IPS-18a (cell line): Measurements from ENCODE around the gene CENPE.
"Not testable (repeated sequence)": the region's sequence is repeated elsewhere in the genome, so short reads cannot be mapped to it uniquely, and the experiment has no call there.

ENCODE experiments used
- H3K27ac ChIP-seq: one replicate; pipeline ENCODE4 v1.5.1; 2013; ENCODE audit warnings: low read length
- H3K27me3 ChIP-seq: one replicate; pipeline ENCODE4 v1.6.1; 2013; ENCODE audit warnings: mild to moderate bottlenecking, low read length; ENCODE audit not compliant: control insufficient read depth, insufficient read depth
- H3K36me3 ChIP-seq: one replicate; pipeline ENCODE4 v1.6.1; 2013; ENCODE audit warnings: low read depth, low read length; ENCODE audit not compliant: control insufficient read depth
- H3K4me1 ChIP-seq: one replicate; pipeline ENCODE4 v1.6.1; 2013; ENCODE audit warnings: low read depth, low read length; ENCODE audit not compliant: control insufficient read depth
- H3K4me3 ChIP-seq: one replicate; pipeline ENCODE4 v1.5.1; 2013; ENCODE audit warnings: low read length
- H3K9ac ChIP-seq: one replicate; pipeline ENCODE4 v1.6.1; 2013; ENCODE audit warnings: mild to moderate bottlenecking, low read length, moderate library complexity
- H3K9me3 ChIP-seq: one replicate; pipeline ENCODE4 v1.6.1; 2013; ENCODE audit warnings: low read depth, low read length; ENCODE audit not compliant: control insufficient read depth

The CENPE gene

DNA sequence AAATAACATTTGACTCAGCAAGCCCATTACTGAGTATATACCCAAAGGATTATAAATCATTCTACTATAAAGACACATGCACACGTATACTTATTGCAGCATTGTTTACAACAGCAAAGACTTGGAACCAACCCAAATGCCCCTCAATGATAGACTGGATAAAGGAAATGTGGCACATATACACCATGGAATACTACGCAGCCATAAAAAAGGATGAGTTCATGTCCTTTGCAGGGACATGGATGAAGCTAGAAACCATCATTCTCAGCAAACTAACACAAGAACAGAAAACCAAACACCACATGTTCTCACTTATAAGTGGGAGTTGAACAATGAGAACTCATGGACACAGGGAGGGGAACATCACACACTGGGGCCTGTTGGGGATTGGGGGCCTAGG is 28.4 kb downstream of the CENPE start:
- H3K27me3 ChIP-seq, H3K9ac ChIP-seq, H3K9me3 ChIP-seq, H3K27ac ChIP-seq, H3K4me1 ChIP-seq, H3K4me3 ChIP-seq: not testable (repeated sequence)
- peaks cover 43% of the 10 kb centered on the region for H3K36me3 ChIP-seq

DNA sequence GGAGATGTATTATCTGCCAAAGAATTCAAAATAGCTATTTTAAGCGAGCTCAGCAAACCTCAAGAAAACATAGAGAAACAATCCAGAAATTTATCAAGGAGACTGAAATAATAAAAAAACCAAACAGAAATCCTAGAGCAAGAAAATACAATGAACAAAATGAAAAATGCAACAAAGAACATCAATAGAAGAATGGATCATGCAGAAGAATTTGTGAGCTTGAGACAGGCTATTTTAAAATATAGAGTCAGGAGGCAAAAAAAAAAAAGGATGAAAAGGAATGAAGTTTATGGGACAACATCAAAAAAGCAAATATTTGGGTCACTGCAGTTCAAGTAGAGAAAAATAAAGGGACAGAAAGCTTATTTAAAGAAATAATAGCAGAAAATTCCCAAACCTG is 29.1 kb downstream of the CENPE start:
- Histone ChIP-seq H3K9me3 (no peaks in the 10 kb centered on the region), H3K27me3 (no peaks in the 10 kb centered on the region), H3K9ac (no peak overlapping the region), H3K4me3 (no peak overlapping the region), H3K27ac (no peak overlapping the region), H3K4me1 (no peaks in the 10 kb centered on the region), H3K36me3 (peaks cover 36% of the 10 kb centered on the region)

DNA sequence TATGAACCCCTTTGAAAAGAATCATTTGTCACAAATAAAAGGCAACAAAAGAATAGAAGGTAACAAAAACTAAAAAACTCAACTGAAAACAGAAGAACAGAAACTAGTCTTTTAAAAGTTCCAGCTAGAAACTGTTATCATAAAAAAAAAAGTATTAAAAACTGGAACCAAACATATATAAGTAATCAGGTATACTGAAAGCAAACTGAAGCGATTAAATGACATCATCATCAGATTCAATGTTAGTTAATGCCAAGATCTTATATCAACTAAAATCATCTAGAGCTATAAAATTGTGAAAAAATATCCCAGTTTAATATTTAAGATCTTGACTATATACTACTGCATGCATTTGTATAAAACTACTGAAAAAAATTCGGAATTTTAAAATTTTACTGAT is 36.0 kb downstream of the CENPE start:
- no peak overlapping the region for H3K27ac ChIP-seq
- no peak overlapping the region for H3K9ac ChIP-seq
- H3K9me3 ChIP-seq, result no peaks in the 10 kb centered on the region
- no peaks in the 10 kb centered on the region for H3K27me3 ChIP-seq
- no peaks in the 10 kb centered on the region for H3K4me1 ChIP-seq
- peaks cover 50% of the 10 kb centered on the region for H3K36me3 ChIP-seq
- no peak overlapping the region for H3K4me3 ChIP-seq

DNA sequence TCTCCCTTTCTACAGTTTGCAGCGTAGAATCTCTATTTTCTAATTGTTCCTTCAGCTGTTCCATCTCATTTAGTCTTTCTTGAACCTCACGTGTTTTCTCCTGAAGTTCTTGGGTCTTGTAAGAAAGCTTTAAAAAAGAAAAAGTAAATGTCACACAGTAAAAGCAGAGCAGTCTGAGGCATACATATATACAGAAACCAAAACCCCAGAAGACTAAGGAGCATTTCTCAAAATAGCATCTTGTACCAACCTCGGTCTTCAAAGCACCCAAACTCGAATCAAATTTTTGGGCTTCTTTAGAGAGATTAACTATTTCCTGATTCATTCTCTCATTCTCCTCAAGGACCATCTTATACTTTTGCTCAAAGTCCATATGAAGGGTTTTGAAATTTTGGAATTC is 39.4 kb downstream of the CENPE start:
- H3K4me1 ChIP-seq, result no peaks in the 10 kb centered on the region
- H3K27me3 ChIP-seq, result no peaks in the 10 kb centered on the region
- H3K9ac ChIP-seq, result no peak overlapping the region
- H3K27ac ChIP-seq, result no peak overlapping the region
- H3K9me3 ChIP-seq, result no peaks in the 10 kb centered on the region
- peaks cover 69% of the 10 kb centered on the region for H3K36me3 ChIP-seq
- H3K4me3 ChIP-seq, result no peak overlapping the region

DNA sequence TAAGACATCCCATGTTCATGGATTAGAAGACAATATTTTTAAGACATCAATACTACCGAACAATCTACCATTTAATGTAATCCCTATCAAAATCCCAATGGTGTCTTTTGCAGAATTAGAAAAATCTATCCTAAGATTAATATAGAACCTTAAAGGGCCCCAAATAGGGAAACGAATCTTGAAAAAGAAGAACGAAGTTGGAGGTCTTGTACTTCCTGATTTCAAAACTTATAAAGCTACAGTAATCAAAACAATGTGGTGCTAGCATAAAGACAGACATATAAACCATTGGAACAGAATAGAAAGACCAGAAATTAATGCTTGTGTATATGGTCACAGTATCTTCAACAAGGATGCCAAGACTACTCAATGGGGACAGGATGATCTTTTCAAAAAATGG is 42.0 kb downstream of the CENPE start:
- no peak overlapping the region for H3K27ac ChIP-seq
- no peaks in the 10 kb centered on the region for H3K4me1 ChIP-seq

DNA sequence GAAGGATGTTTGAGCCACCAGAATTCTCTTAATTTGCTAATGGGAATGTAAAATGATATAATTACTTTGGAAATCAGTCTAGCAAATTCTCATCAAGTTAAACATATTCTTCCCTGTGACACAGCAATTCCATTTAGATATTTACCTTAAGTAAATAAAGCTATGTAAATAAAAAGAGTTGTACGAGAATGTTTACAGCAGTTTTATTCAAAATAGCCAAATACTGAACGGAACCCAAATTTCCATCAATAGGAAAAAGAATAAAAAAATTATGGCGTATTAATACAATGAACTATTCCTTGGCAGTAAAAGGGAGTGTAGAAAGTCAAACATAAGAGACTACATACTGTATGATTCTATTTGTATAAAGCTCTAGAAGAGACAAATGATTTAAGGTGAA is 45.8 kb downstream of the CENPE start:
- Histone ChIP-seq H3K27ac (no peak overlapping the region), H3K4me1 (no peaks in the 10 kb centered on the region), H3K36me3 (peaks cover 76% of the 10 kb centered on the region), H3K9ac (no peak overlapping the region), H3K27me3 (no peaks in the 10 kb centered on the region), H3K4me3 (no peak overlapping the region), H3K9me3 (no peaks in the 10 kb centered on the region)

More for the DNA sequence above, 42.0 kb downstream of the CENPE start:
- peaks cover 73% of the 10 kb centered on the region for H3K36me3 ChIP-seq
- no peaks in the 10 kb centered on the region for H3K9me3 ChIP-seq
- H3K4me3 ChIP-seq, result no peak overlapping the region
- H3K27me3 ChIP-seq, result no peaks in the 10 kb centered on the region
- no peak overlapping the region for H3K9ac ChIP-seq

DNA sequence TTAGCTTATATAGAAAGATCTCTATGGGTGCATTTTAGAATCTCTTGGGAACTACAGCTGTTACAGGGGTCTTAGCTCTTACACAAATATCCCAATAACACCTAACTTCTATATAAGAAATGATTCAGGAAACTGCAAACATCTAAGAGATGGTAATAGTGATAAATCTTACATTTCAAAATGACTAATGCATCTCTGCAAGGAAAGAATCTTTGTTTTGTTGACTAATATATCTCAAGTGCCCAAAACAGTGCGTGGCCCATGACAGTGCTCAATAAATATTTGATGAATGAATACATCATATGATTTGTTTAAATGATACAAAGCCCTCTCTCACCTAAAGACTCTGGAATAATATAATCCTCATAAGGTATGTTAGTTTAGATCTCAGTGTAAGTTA is 47.5 kb downstream of the CENPE start:
- Histone ChIP-seq H3K36me3 (peaks cover 69% of the 10 kb centered on the region), H3K9ac (no peak overlapping the region), H3K27ac (no peak overlapping the region), H3K4me3 (no peak overlapping the region), H3K4me1 (no peaks in the 10 kb centered on the region), H3K27me3 (no peaks in the 10 kb centered on the region), H3K9me3 (no peaks in the 10 kb centered on the region)

DNA sequence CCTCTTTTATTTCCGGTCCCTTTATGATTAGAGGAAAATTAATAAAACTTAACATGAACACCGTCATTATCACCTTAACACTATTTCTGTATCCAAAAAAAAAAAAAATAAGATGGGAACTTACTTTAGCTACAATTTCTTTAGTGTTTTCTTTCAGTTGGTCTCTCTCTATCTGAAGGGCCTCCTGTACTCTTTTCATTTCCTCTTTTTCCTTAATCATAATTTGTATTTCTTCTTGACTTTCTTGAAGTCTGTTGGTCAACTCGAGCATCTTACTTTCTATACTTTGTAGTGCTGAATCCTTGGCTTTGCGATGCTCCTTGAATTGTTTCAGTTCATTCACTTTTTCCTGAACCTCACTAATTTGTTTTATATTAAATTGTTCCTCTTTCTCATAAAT is 53.2 kb downstream of the CENPE start:
- no peak overlapping the region for H3K9ac ChIP-seq
- H3K27me3 ChIP-seq, result no peaks in the 10 kb centered on the region
- no peaks in the 10 kb centered on the region for H3K9me3 ChIP-seq
- H3K36me3 ChIP-seq, result peaks cover 83% of the 10 kb centered on the region
- H3K27ac ChIP-seq, result no peak overlapping the region
- H3K4me3 ChIP-seq, result no peak overlapping the region
- no peaks in the 10 kb centered on the region for H3K4me1 ChIP-seq

DNA sequence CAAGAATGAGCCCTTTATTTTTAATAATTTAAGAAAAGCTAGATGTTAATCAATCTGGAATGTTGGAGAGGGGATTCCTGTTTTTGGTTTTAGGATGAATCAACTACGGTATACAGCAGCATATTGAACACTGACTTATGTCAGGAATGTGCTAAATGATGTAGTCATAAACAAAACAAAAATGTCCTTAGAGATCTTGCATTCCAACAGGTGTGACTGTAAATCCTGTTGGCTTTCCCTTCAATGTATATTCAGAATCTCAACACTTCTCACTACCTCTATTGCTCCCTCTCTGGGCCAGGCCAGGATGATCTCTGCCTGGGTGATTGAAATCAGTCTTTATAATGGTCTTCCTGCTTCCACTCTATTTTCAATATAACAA is 60.7 kb downstream of the CENPE start:
- no peaks in the 10 kb centered on the region for H3K4me1 ChIP-seq
- H3K36me3 ChIP-seq, result peaks cover 85% of the 10 kb centered on the region
- no peak overlapping the region for H3K9ac ChIP-seq
- H3K9me3 ChIP-seq, result no peaks in the 10 kb centered on the region
- no peaks in the 10 kb centered on the region for H3K27me3 ChIP-seq
- H3K4me3 ChIP-seq, result no peak overlapping the region
- H3K27ac ChIP-seq, result no peak overlapping the region

DNA sequence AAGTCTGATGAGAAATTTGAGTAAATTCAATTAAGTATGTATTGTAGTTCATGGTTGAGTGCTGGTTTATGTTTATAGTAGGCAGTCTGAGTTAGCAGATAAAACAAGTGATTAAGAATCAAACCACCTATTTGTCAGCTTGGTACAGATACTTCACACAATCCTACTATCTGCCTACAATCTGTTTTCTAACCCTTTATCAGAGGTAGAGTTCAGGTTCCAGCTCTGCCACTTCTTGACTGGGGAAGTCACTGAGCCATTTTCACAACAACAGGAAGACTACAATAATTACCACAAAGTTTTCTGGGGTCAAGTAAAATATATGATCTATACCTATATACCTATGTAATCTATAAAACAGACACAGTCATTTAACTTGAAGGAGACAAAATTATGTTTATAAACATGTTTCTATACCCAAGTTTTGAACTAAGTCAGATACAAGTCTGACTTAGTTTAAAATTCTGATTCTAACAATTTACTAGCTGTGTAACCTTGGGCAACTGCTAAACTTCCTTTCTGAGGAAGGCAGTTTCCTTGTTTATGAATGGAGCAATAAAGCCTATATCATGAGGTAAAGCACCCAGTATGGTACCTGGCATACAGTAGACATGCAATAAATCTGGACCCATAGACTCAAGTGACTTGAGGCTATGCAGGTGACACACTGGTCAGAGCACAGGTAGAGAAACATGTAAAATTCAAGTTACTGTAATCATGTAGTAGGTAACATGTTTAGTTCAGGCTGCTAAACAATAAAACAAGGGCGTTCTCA is 61.3 kb downstream of the CENPE start:
- no peaks in the 10 kb centered on the region for H3K27me3 ChIP-seq
- H3K9me3 ChIP-seq, result no peaks in the 10 kb centered on the region
- H3K4me1 ChIP-seq, result no peaks in the 10 kb centered on the region
- no peak overlapping the region for H3K27ac ChIP-seq
- H3K36me3 ChIP-seq, result peaks cover 83% of the 10 kb centered on the region
- no peak overlapping the region for H3K4me3 ChIP-seq
- H3K9ac ChIP-seq, result no peak overlapping the region

DNA sequence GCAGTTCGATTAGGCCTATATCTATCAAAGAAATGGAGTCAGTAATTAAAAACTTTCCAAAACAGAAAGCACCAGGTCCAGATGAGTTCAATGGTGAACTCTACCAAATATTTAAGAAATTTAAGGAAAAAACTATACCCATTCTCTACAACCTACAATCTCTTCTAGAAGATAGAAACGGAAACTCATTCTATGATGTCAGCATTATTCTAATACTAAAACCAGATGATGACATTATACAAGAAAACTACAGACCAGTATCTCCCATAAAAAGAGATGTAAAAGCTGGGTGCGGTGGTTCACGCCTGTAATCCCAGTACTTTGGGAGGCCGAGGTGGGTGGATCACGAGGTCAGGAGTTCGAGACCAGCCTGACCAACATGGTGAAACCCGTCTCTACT is 69.0 kb downstream of the CENPE start:
- H3K4me1 ChIP-seq, result no peaks in the 10 kb centered on the region
- no peak overlapping the region for H3K27ac ChIP-seq
- H3K4me3 ChIP-seq, result no peak overlapping the region
- no peaks in the 10 kb centered on the region for H3K27me3 ChIP-seq
- H3K36me3 ChIP-seq, result peaks cover 39% of the 10 kb centered on the region
- H3K9me3 ChIP-seq, result no peaks in the 10 kb centered on the region
- no peak overlapping the region for H3K9ac ChIP-seq

DNA sequence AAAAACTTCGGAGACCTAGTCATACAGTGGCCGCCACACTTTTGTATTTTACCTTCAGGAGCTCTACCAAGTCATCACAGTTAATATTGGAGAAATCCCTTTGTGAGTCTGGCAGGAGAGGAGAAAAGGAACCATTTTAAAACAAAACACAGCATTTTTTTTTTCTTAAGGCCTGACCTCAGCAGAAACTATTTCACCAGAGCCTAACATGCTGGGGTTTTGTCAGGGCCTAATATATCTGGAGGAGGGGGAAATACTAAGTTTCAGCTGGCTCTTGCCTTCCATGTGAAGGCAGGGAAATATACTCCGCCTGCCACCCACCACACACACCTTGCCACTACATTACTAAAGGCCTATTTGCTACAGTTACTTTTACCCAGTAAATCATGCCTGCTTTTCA is 72.0 kb downstream of the CENPE start:
- Histone ChIP-seq H3K9me3 (no peaks in the 10 kb centered on the region), H3K36me3 (peaks cover 38% of the 10 kb centered on the region), H3K27ac (no peak overlapping the region), H3K9ac (no peak overlapping the region), H3K4me3 (no peak overlapping the region), H3K4me1 (no peaks in the 10 kb centered on the region), H3K27me3 (no peaks in the 10 kb centered on the region)
